Measurements from ENCODE around the gene ABCF2. TPM values are rescaled to one million over a fixed set of nuclear protein-coding genes. Genes with fewer than 3 reads are reported as not detected.

The ABCF2 gene
- total RNA-seq, 1 donor: 70.0 TPM

DNA sequence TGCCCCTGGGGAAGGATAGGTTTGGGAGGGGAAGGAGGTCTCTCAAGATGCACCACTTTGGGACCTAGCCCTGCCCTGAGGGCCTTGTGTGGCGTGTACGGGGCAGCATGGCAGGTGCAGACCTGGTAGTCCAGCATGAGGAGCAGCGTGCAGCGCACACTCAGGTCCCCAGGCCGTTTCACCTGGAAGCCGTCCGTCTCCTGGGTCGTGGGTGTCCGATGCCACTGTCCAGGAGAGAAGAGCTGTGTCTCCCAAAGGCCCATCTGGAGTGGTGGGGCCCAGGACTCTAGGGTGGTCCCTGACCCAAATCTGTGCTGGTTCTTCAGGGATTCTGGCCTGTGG lies 14.7 kb upstream of the ABCF2 start:
- no peak for DNase-seq (ENCODE audit: low read depth)
- TF ChIP-seq, protein P1, sequence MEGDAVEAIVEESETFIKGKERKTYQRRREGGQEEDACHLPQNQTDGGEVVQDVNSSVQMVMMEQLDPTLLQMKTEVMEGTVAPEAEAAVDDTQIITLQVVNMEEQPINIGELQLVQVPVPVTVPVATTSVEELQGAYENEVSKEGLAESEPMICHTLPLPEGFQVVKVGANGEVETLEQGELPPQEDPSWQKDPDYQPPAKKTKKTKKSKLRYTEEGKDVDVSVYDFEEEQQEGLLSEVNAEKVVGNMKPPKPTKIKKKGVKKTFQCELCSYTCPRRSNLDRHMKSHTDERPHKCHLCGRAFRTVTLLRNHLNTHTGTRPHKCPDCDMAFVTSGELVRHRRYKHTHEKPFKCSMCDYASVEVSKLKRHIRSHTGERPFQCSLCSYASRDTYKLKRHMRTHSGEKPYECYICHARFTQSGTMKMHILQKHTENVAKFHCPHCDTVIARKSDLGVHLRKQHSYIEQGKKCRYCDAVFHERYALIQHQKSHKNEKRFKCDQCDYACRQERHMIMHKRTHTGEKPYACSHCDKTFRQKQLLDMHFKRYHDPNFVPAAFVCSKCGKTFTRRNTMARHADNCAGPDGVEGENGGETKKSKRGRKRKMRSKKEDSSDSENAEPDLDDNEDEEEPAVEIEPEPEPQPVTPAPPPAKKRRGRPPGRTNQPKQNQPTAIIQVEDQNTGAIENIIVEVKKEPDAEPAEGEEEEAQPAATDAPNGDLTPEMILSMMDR (IDR thresholded peaks at IDR 0.05; ENCODE audit: insufficient read depth, low read depth, low read length): no peak
- no peak overlapping the region for H3K4me3 ChIP-seq (ENCODE audit: low read depth, low read length)

DNA sequence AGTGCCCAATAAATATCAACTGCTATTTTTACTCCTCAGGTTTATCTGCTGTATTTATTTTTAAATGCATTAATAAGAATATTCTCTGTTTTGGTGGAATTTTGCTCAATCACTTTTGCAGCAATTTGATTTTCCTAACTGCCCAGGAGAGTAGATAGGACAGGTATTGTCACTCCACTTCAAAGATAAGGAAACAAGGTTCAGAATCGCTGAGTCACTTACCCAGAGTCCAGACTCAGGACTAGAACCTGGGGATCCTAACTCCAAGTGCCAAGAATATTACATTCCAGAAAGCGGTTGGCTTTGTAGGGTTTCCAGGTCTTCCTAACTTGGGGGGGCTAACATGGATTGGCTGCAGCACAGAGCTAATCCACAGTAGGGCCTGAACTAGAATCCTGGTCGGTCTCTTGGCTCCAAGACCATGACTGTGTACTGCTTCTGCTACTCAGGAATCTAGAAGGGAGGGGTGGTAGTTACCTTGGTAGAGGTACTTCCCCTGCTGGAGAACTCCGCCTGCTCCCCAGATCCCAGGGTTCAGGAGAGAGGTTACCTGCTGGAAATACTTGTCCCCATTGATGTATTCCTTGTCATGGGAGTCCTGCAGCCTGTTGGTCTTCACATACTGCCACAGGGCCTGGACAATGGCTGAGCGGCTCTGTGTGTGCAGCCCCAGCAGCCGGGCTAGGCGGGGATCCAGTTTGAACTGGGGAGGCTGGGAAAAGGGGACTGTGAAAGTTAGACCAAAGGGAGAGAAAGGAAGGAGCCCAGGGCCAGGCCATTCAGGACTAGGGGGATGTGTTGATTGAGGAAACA lies 14.1 kb upstream of the ABCF2 start:
- no peak for DNase-seq (ENCODE audit: low read depth)
- H3K4me3 ChIP-seq (ENCODE audit: low read depth, low read length): no peak overlapping the region
- TF ChIP-seq, protein P1 (IDR thresholded peaks at IDR 0.05; ENCODE audit: insufficient read depth, low read depth, low read length): no peak

DNA sequence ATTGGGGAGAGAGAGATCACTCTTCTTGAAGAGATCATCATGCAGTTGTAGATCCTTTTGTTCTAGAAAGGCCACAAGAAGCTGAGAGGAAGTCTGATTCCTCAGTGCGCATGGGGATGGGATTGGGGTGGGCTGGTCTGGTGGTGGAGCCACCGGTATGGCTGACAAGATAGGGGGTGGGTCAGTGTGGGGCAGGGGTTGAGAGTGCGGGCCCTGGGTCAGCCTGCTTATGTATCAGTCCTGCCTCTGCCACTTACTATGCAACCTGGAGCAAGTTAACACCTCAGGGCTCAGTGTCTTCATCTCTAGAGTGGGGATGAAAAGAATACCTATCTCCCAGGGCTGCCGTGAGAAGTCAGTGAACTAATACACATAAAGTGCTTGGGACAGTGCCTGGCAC lies 13.5 kb upstream of the ABCF2 start:
- DNase-seq (ENCODE audit: low read depth): no peak
- TF ChIP-seq, protein P1 (IDR thresholded peaks at IDR 0.05; ENCODE audit: insufficient read depth, low read depth, low read length): no peak
- no peak overlapping the region for H3K4me3 ChIP-seq (ENCODE audit: low read depth, low read length)

DNA sequence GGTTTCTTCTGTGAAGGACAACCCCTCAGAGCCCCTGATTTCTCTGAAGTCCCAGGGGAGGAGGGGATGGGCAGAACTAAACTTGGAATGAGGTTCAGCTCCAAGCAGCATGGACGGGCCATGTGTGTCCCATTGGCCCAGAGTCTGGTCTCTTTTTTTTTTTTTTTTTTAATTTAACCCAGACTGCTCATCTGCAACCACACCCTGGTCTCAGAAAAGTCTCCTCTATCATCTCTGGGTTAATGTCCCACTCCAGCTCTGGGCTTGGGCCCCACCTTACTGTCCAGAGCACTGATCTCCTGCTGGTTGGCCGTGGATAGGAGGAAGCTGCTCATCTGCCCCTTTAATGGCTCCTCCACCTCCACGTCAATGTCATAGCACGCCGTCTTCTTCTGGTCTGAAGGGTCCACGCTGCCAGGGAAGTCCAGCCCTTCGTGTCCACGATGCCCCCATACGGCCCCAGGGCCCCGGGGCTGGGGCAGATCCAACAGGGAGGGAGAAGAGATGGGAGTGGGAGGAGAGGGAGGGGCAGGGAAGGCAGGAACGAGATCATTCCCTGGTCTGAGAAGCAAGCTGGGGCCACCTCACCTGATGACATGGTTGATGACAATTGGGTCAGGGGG lies 12.9 kb upstream of the ABCF2 start:
- TF ChIP-seq, protein P1 (IDR thresholded peaks at IDR 0.05; ENCODE audit: insufficient read depth, low read depth, low read length): no peak
- no peak overlapping the region for H3K4me3 ChIP-seq (ENCODE audit: low read depth, low read length)
- no peak for DNase-seq (ENCODE audit: low read depth)

DNA sequence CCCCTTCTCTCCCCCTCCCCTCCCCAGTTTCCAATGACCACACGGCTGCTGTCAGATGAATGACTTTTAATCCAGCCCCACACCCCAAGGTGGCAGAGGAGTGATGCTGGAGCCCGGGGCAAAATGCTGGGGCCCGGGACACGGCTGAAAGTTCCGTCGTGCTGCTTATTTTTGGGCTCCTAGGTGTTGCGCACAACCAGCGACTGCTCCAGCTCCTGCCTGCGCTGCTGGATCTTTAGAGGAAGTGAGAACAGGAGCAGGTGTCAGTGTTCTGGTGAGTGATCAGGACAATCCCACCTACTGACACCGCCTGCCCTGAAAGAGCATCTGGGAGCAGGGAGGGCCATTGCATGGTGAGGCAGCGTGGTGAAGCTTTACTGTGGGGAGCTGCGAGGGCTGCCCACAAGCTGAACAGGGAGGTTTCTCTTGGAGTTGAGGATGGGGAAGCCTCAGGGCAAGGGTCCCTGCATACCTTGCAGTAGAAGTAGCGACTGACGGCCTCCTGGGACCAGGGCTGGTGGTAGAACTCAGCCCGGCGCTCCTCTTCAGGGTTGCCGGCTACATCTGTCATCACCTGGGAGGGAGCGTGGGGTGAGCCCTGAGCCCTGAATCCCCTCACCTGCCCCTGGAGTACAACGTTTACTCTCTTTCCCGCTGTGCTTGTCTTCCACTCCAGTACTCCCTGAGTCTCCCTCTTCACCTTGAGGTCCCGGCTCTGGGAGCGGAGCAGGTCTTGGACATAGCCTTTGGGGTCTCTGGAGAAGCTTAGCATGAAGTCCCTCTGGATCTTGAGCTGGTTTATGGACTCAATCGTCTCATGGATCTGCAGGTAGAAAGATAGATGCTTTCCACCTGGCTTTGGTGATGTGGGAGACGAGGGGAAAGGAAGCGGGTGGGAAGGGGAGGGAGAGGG lies 12.2 kb upstream of the ABCF2 start:
- no peak for DNase-seq (ENCODE audit: low read depth)

DNA sequence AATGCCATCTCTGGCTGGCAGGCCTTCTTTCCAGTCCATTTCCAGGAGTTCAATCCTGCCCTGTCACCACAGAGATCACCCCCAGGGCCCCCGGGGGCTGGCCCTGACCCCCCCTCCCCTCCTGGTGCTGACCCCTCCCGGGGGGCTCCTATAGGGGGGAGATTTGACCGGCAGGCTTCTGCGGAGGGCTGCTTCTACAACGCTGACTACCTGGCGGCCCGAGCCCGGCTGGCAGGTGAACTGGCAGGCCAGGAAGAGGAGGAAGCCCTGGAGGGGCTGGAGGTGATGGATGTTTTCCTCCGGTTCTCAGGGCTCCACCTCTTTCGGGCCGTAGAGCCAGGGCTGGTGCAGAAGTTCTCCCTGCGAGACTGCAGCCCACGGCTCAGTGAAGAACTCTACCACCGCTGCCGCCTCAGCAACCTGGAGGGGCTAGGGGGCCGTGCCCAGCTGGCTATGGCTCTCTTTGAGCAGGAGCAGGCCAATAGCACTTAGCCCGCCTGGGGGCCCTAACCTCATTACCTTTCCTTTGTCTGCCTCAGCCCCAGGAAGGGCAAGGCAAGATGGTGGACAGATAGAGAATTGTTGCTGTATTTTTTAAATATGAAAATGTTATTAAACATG lies 11.3 kb upstream of the ABCF2 start:
- H3K4me3 ChIP-seq (ENCODE audit: low read depth, low read length): no peak overlapping the region
- TF ChIP-seq, protein P1 (IDR thresholded peaks at IDR 0.05; ENCODE audit: insufficient read depth, low read depth, low read length): no peak
- DNase-seq (ENCODE audit: low read depth): no peak

More for the DNA sequence above, 12.2 kb upstream of the ABCF2 start:
- TF ChIP-seq, protein P1 (IDR thresholded peaks at IDR 0.05; ENCODE audit: insufficient read depth, low read depth, low read length): no peak
- H3K4me3 ChIP-seq (ENCODE audit: low read depth, low read length): no peak overlapping the region

Measured in fibroblast of villous mesenchyme (primary cell).